GM04503 (cell line): ENCODE data around the gene EIF4E3.

Experiments used
- DNase-seq: peaks from one replicate; pipeline ENCODE4 v3.0.0-alpha.2; 2012; ENCODE audit warnings: low read depth

The EIF4E3 gene

GRCh38 chr3:71689291-71689690 is 35.9 kb downstream of the EIF4E3 start:
- no peak for DNase-seq

- DNase-seq: no peak
Measured at GRCh38 chr3:71688121-71688520, 37.1 kb downstream of the EIF4E3 start.

GRCh38 chr3:71685686-71686085 is 39.5 kb downstream of the EIF4E3 start:
- no peak for DNase-seq

- peak; percentile 70 for DNase-seq
Measured at GRCh38 chr3:71684757-71685386, 40.3 kb downstream of the EIF4E3 start.

GRCh38 chr3:71684046-71684756 is 41.0 kb downstream of the EIF4E3 start:
- DNase-seq: no peak

- DNase-seq: no peak
Measured at GRCh38 chr3:71681224-71681668, 44.0 kb downstream of the EIF4E3 start.

- no peak for DNase-seq
Measured at GRCh38 chr3:71680603-71681002, 44.6 kb downstream of the EIF4E3 start.

- no peak for DNase-seq
Measured at GRCh38 chr3:71676931-71677330, 48.3 kb downstream of the EIF4E3 start.

GRCh38 chr3:71673486-71673885 is 51.7 kb downstream of the EIF4E3 start:
- DNase-seq: no peak

- no peak for DNase-seq
Measured at GRCh38 chr3:71672807-71673206, 52.4 kb downstream of the EIF4E3 start.

GRCh38 chr3:71672340-71672739 is 52.9 kb downstream of the EIF4E3 start:
- no peak for DNase-seq

- DNase-seq: no peak
Measured at GRCh38 chr3:71671216-71671845, 53.9 kb downstream of the EIF4E3 start.

- DNase-seq: no peak
Measured at GRCh38 chr3:71662568-71662967, 62.6 kb downstream of the EIF4E3 start.

- DNase-seq: no peak
Measured at GRCh38 chr3:71662056-71662455, 63.1 kb downstream of the EIF4E3 start.

- no peak for DNase-seq
Measured at GRCh38 chr3:71659864-71660591, 65.2 kb downstream of the EIF4E3 start.

GRCh38 chr3:71657831-71658530 is 67.2 kb downstream of the EIF4E3 start:
- no peak for DNase-seq

- DNase-seq: no peak
Measured at GRCh38 chr3:71655061-71655460, 70.1 kb downstream of the EIF4E3 start.

- DNase-seq: no peak
Measured at GRCh38 chr3:71653414-71653807, 71.8 kb downstream of the EIF4E3 start.

- no peak for DNase-seq
Measured at GRCh38 chr3:71652781-71653413, 72.3 kb downstream of the EIF4E3 start.

- no peak for DNase-seq
Measured at GRCh38 chr3:71651625-71652024, 73.6 kb downstream of the EIF4E3 start.

GRCh38 chr3:71650372-71650771 is 74.8 kb downstream of the EIF4E3 start:
- no peak for DNase-seq

- DNase-seq: no peak
Measured at GRCh38 chr3:71649757-71650156, 75.4 kb downstream of the EIF4E3 start.
